ENCODE results near the gene CMTM7. TPM values are rescaled to one million over a fixed set of nuclear protein-coding genes. Genes with fewer than 3 reads are reported as not detected.

The CMTM7 gene
- total and polyA plus RNA-seq, 2 of the 13 experiments (the other 11 are each of a cell fraction or from before 2014, with no cell fraction given) = 20.9 to 21.4 TPM

- Histone ChIP-seq H3K27me3 (ENCODE audit: control insufficient read depth in 1 of 2, insufficient read depth in 2 of 2, low read length in 2 of 2) (no peaks in the 10 kb centered on the region), H3K36me3 (replicated peaks in 1 of 2; ENCODE audit: control insufficient read depth in 1 of 2, insufficient read depth in 2 of 2, low read length in 2 of 2) (peaks cover 0 to 1% of the 10 kb centered on the region in 2 experiments; a peak in 1 of 5 replicates), H4K20me1 (ENCODE audit: insufficient read depth, low read length) (no peaks in the 10 kb centered on the region), H3K4me2 (ENCODE audit: low read depth, low read length) (no peak overlapping the region), H2AFZ (ENCODE audit: low read length) (no peak overlapping the region), H3K4me1 (ENCODE audit: insufficient read depth, low read length) (no peaks in the 10 kb centered on the region), H3K4me3 (replicated peaks in 1 of 3; ENCODE audit: insufficient read depth in 1 of 3, low read depth in 2 of 3, low read length in 3 of 3) (no peak overlapping the region), H3K79me2 (ENCODE audit: insufficient read depth, low read length) (peaks cover 13% of the 10 kb centered on the region), H3K27ac (ENCODE audit: extremely low read length, insufficient read depth, low read length) (no peak overlapping the region), H3K9ac (ENCODE audit: insufficient read depth, low read depth, low read length) (no peak overlapping the region), H3K9me3 (ENCODE audit: low read length) (no peaks in the 10 kb centered on the region)
- intact Hi-C loops (cut with micrococcal nuclease; ENCODE audit: unreplicated experiment) = no loop called here
- in situ Hi-C loops (cut with HindIII; ENCODE audit: extremely low pct_ligation_motif_present, low pct_unique_long_range_greater_than_20kb) = no loop called here
- POLR2A ChIA-PET = no interaction called here
- BruUV-seq (replicated peaks) = no TSS peak
- DNase-seq (ENCODE audit: low spot score) (no peak), FAIRE-seq (no peak), ATAC-seq (no peak)
- CTCF ChIA-PET (ENCODE audit: low intra/inter-chr PET ratio, low total read pairs) = no interaction called here
- 95% methylated on average over 3 of the region's 3 CpGs for WGBS (ENCODE audit: low lambda C conversion rate)
- TF ChIP-seq NFRKB (IDR thresholded peaks at IDR 0.05) = no peak
- no peak for TF ChIP-seq ZNF276 (CRISPR knock-in tag; IDR thresholded peaks at IDR 0.05; ENCODE audit: low read depth)
- no peak for TF ChIP-seq AKNA (CRISPR knock-in tag; IDR thresholded peaks at IDR 0.05; ENCODE audit: borderline replicate concordance)
- TF ChIP-seq THAP9 (CRISPR knock-in tag; IDR thresholded peaks at IDR 0.05; ENCODE audit: borderline replicate concordance) = no peak
- no peak for TF ChIP-seq ATF3 (CRISPR knock-in tag; IDR thresholded peaks at IDR 0.05)
- TF ChIP-seq ZNF30 (CRISPR knock-in tag; IDR thresholded peaks at IDR 0.05) = no peak
- TF ChIP-seq TBX2 (CRISPR knock-in tag; IDR thresholded peaks at IDR 0.05; ENCODE audit: borderline replicate concordance) = no peak
- no peak for TF ChIP-seq ISX (CRISPR knock-in tag; conservative IDR thresholded peaks at IDR 0.05)
- no peak for TF ChIP-seq ZNF547 (CRISPR knock-in tag; IDR thresholded peaks at IDR 0.05)
- no peak for TF ChIP-seq ZBTB39 (CRISPR knock-in tag; IDR thresholded peaks at IDR 0.05)
Observed at GRCh38 chr3:32412887-32413286, 21.2 kb downstream of the CMTM7 start.
